GM12878 (cell line): ENCODE measurements around the gene AFF2. TPM values are rescaled to one million over a fixed set of nuclear protein-coding genes. Genes with fewer than 3 reads are reported as not detected.

ENCODE experiments used
- ATAC-seq: fragments of 200-7000 bp; cut with Tn5 transposase; 3 replicates; pipeline ENCODE4 v1.9.1; 2020; ENCODE audit warnings: mild to moderate bottlenecking, moderate library complexity
- BruUV-seq: library from RNA; stranded (reverse); fragments of 400-500 nt; replicated peaks from 2 replicates; lab custom pipeline; 2021; lab: Mats Ljungman, UMichigan
- CTCF ChIA-PET: fragments of 300-600 bp; sonication (Branson Sonifier 250); formaldehyde crosslinking; extraction: SDS; loops from one replicate; lab custom pipeline; 2021; ENCODE audit warnings: inconsistent platforms; lab: Yijun Ruan, JAX
- POLR2A ChIA-PET: fragments of 350-600 bp; formaldehyde crosslinking; extraction: SDS; loops from one replicate; lab custom pipeline; 2021; ENCODE audit warnings: inconsistent platforms; lab: Charles Lee
- RAD21 ChIA-PET: fragments of 300-600 bp; sonication (Branson Sonifier 250); formaldehyde crosslinking; loops from one replicate; lab custom pipeline; 2023; ENCODE audit warnings: antibody characterized with exemption; ENCODE audit not compliant: unreplicated experiment; lab: Charles Lee
- SMC1A ChIA-PET: fragments of 300-600 bp; sonication (Branson Sonifier 250); formaldehyde crosslinking; loops from one replicate; lab custom pipeline; 2023; ENCODE audit not compliant: unreplicated experiment, uncharacterized antibody; lab: Charles Lee
- DNase-seq: peaks from one replicate; pipeline ENCODE4 v3.0.0-alpha.2; 2011; ENCODE audit warnings: low read depth, low spot score
- FAIRE-seq: peaks from 3 replicates; lab custom pipeline; 2011; peaks lifted over from hg19 to GRCh38; lab: Jason Lieb, UNC
- H2AFZ ChIP-seq: 2 replicates; pipeline ENCODE4 v1.6.0; 2011; ENCODE audit warnings: low read depth, low read length, control low read depth; ENCODE audit not compliant: control insufficient read depth
- H3K27ac ChIP-seq: 2 replicates; pipeline ENCODE4 v1.5.1; 2011; ENCODE audit warnings: control low read depth; ENCODE audit not compliant: control insufficient read depth, insufficient read depth
- H3K27me3 ChIP-seq, 2 experiments: replicated peaks in 1 of 2; 2 replicates each; pipeline versions ENCODE4 v1.6.0 to v1.6.1; 2011; ENCODE audit warnings: low read length in 1 of 2; ENCODE audit not compliant: control insufficient read depth in 2 of 2, insufficient read depth in 2 of 2
- H3K36me3 ChIP-seq, 2 experiments: 2 replicates each; pipeline ENCODE4 v1.5.1; 2011; ENCODE audit warnings: low read length in 1 of 2; ENCODE audit not compliant: control insufficient read depth in 2 of 2, insufficient read depth in 2 of 2
- H3K4me1 ChIP-seq: 2 replicates; pipeline ENCODE4 v1.6.1; 2011; ENCODE audit warnings: mild to moderate bottlenecking, low read length, moderate library complexity, mixed read lengths; ENCODE audit not compliant: control insufficient read depth, insufficient read depth
- H3K4me2 ChIP-seq: 2 replicates; pipeline ENCODE4 v1.6.0; 2011; ENCODE audit warnings: control low read depth; ENCODE audit not compliant: control insufficient read depth, insufficient read depth
- H3K4me3 ChIP-seq: fragments of 200-600 bp; sonication (generic); 2 replicates; pipeline ENCODE4 v1.5.1; 2016
- H3K79me2 ChIP-seq: 2 replicates; pipeline ENCODE4 v1.6.0; 2011; ENCODE audit warnings: low read length; ENCODE audit not compliant: control insufficient read depth, insufficient read depth
- H3K9ac ChIP-seq: 2 replicates; pipeline ENCODE4 v1.8.0; 2011; ENCODE audit warnings: low read length, control low read depth, mixed read lengths; ENCODE audit not compliant: control insufficient read depth, insufficient read depth
- H3K9me3 ChIP-seq: replicated peaks from 3 replicates; pipeline ENCODE4 v1.5.1; 2011; ENCODE audit warnings: mild to moderate bottlenecking, low read length; ENCODE audit not compliant: control insufficient read depth, insufficient read depth
- H4K20me1 ChIP-seq: 2 replicates; pipeline ENCODE4 v1.6.0; 2011; ENCODE audit not compliant: control insufficient read depth, insufficient read depth
- BMI1 ChIP-seq: fragments of 450-650 bp; IDR thresholded peaks from 2 replicates; pipeline ENCODE4 v1.6.1; 2016; ENCODE audit warnings: mild to moderate bottlenecking, moderate library complexity, borderline replicate concordance
- CHD1 ChIP-seq: IDR thresholded peaks from 2 replicates; pipeline ENCODE4 v1.6.1; 2012; ENCODE audit warnings: low read depth, low read length, improper control_type of control experiment
- CHD2 ChIP-seq: IDR thresholded peaks from 2 replicates; pipeline ENCODE4 v1.6.1; 2011; ENCODE audit warnings: low read depth, low read length, improper control_type of control experiment, borderline replicate concordance
- SRF ChIP-seq, 2 experiments: IDR thresholded peaks; 2 replicates each; pipeline ENCODE4 v1.6.1; 2011; ENCODE audit warnings: low read depth in 2 of 2, low read length in 2 of 2, mild to moderate bottlenecking in 1 of 2, moderate library complexity in 1 of 2
- WGBS: methylation state at CpG from one replicate; pipeline ENCODE4 v1.1.6; 2016; ENCODE audit warnings: low lambda C conversion rate; ENCODE audit not compliant: insufficient replicate concordance, insufficient coverage; ENCODE audit errors: missing lambda C conversion rate; 5-methylcytosine and 5-hydroxymethylcytosine counted together
- in situ Hi-C: fragments of 300-500 bp; cut with MboI; formaldehyde crosslinking; loops from 9 replicates; pipeline ENCODE4 v1.14.3; 2018; ENCODE audit warnings: mixed read lengths
- intact Hi-C: fragments of 100-400 bp; cut with micrococcal nuclease; formaldehyde crosslinking; loops from one replicate; pipeline ENCODE4 v1.14.2; 2022; ENCODE audit not compliant: unreplicated experiment
- polyA plus RNA-seq, 11 experiments: library from polyadenylated mRNA; depleted of rRNA in 4 of 11; unstranded in 6 of 11; stranded (reverse) in 5 of 11; fragments of >200 nt; fragmentation: Nextera tagmentation in 4 of 11; fragmentation: Illumina TruSeq in 1 of 11; extraction: Ambion mirVana in 4 of 11; extraction: Trizol in 1 of 11; gene quantifications; 1 replicate in 1 of 11; 2 replicates in 10 of 11; pipeline versions ENCODE4 v1.2.1 to v1.2.3, GENCODE V29; 2011 to 2016; ENCODE audit warnings: inconsistent platforms in 2 of 11, missing spikeins in 2 of 11, low read depth in 1 of 11
- total RNA-seq, 4 experiments: library from RNA; depleted of rRNA in 3 of 4; stranded (reverse); fragments of >200 nt in 3 of 4; fragmentation: Illumina TruSeq in 1 of 4; extraction: Trizol in 1 of 4; gene quantifications; 2 replicates each; pipeline versions ENCODE4 v1.2.1 to v1.2.3, GENCODE V29; 2013 to 2021

The AFF2 gene
- total and polyA plus RNA-seq, 10 of the 15 experiments (the other 5 are each of a cell fraction or from before 2014, with no cell fraction given) = under 0.01 to 0.03 TPM; not detected in 8

DNA sequence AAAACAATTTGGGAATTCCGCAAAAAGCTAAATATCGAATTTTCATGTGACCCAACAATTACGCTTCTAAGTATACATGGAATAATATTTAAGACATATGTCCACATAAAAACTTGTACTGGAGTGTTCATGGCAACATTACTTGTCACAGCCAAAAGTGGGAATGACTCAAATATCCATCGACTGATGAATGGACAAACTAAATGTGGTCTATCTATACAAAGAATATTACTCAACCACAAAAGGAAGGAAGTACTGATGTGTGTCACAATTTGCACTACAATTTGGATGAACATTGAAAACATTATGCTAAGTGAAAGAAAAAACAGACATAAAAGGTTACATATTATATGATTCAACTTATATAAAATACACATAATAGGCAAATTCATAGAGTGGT is 71.9 kb downstream of the AFF2 start:
- H3K9me3 ChIP-seq = no peaks in the 10 kb centered on the region
- H3K4me1 ChIP-seq = no peaks in the 10 kb centered on the region
- no peak overlapping the region for H3K27ac ChIP-seq
- DNase-seq (no peak), FAIRE-seq (no peak), ATAC-seq (no peak)
- H3K9ac ChIP-seq = no peak overlapping the region
- ChIA-PET POLR2A (no interaction called here), RAD21 (no interaction called here), SMC1A (no interaction called here), CTCF (no interaction called here)
- no peak for TF ChIP-seq SRF (IDR thresholded peaks at IDR 0.05; ENCODE audit: low read depth in 2 of 2, low read length in 2 of 2)
- TF ChIP-seq BMI1 = no peak
- no peak for TF ChIP-seq CHD1
- no peak overlapping the region for H3K4me3 ChIP-seq
- H4K20me1 ChIP-seq = no peaks in the 10 kb centered on the region
- H2AFZ ChIP-seq = no peak overlapping the region
- WGBS = 65% methylated on average over 4 of the region's 4 CpGs
- BruUV-seq = no TSS peak
- H3K4me2 ChIP-seq = no peak overlapping the region
- intact Hi-C loops = no loop called here
- H3K79me2 ChIP-seq = no peaks in the 10 kb centered on the region
- no peaks in the 10 kb centered on the region for H3K36me3 ChIP-seq
- in situ Hi-C loops = no loop called here
- H3K27me3 ChIP-seq = no peaks in the 10 kb centered on the region

- CTCF ChIA-PET = no interaction called here
- intact Hi-C loops = no loop called here
- no peak overlapping the region for H3K4me2 ChIP-seq
- FAIRE-seq (no peak), ATAC-seq (no peak), DNase-seq (no peak)
- H3K9me3 ChIP-seq = no peaks in the 10 kb centered on the region
- no peaks in the 10 kb centered on the region for H3K36me3 ChIP-seq
- H3K27ac ChIP-seq = no peak overlapping the region
- H2AFZ ChIP-seq = no peak overlapping the region
- WGBS = 68% methylated on average over 4 of the region's 4 CpGs
- H4K20me1 ChIP-seq = no peaks in the 10 kb centered on the region
- no peak for TF ChIP-seq CHD2
- POLR2A ChIA-PET = no interaction called here
- in situ Hi-C loops = no loop called here
- no peaks in the 10 kb centered on the region for H3K79me2 ChIP-seq
- H3K27me3 ChIP-seq = no peaks in the 10 kb centered on the region
- RAD21 ChIA-PET = no interaction called here
- no peak overlapping the region for H3K9ac ChIP-seq
- no peak overlapping the region for H3K4me3 ChIP-seq
- H3K4me1 ChIP-seq = no peaks in the 10 kb centered on the region
- SMC1A ChIA-PET = no interaction called here
- BruUV-seq = no TSS peak
These were observed 72.7 kb downstream of the AFF2 start for GRCh38 chrX:148573119-148573518.
